HepG2 (cell line): ENCODE data around the gene EFCAB8.

Experiments used
- BHLHE40 ChIP-seq: IDR thresholded peaks from 2 replicates; pipeline ENCODE4 v1.6.1; 2011; ENCODE audit warnings: low read length, improper control_type of control experiment
- CENPBD1 ChIP-seq: sonication (generic); formaldehyde crosslinking; IDR thresholded peaks from 2 replicates; pipeline ENCODE4 v1.8.0; 2022; ENCODE audit warnings: missing genetic modification reagents, low read depth, mild to moderate bottlenecking, borderline replicate concordance
- CREM ChIP-seq, 2 experiments: sonication (generic) in 1 of 2; formaldehyde crosslinking in 1 of 2; IDR thresholded peaks; 2 replicates each; pipeline versions ENCODE4 v1.4.0 to v1.6.1; 2016 to 2020; ENCODE audit warnings: antibody characterized with exemption in 1 of 2, mild to moderate bottlenecking in 1 of 2, missing genetic modification reagents in 1 of 2
- CTCF ChIP-seq: sonication (generic); formaldehyde crosslinking; IDR thresholded peaks from 2 replicates; pipeline ENCODE4 v1.5.0; 2020; ENCODE audit warnings: mild to moderate bottlenecking, missing genetic modification reagents, moderate library complexity
- EZH2 ChIP-seq: conservative IDR thresholded peaks from 2 replicates; pipeline ENCODE4 v1.6.1; 2012; ENCODE audit warnings: mild to moderate bottlenecking, low read depth, low read length, moderate library complexity
- GATAD2A ChIP-seq: IDR thresholded peaks from 2 replicates; pipeline ENCODE4 v1.6.1; 2016
- MXI1 ChIP-seq: IDR thresholded peaks from 3 replicates; pipeline ENCODE4 v1.6.1; 2012; ENCODE audit warnings: low read depth, low read length, inconsistent platforms, borderline replicate concordance
- PRDM15 ChIP-seq: sonication (generic); formaldehyde crosslinking; IDR thresholded peaks from 2 replicates; pipeline ENCODE4 v1.4.0; 2020; ENCODE audit warnings: missing genetic modification reagents
- ZBTB10 ChIP-seq: sonication (generic); formaldehyde crosslinking; IDR thresholded peaks from 2 replicates; pipeline ENCODE4 v1.4.0; 2020; ENCODE audit warnings: missing genetic modification reagents, borderline replicate concordance
- ZNF274 ChIP-seq: sonication (generic); formaldehyde crosslinking; IDR thresholded peaks from 2 replicates; pipeline ENCODE4 v1.5.1; 2020; ENCODE audit warnings: mild to moderate bottlenecking, missing genetic modification reagents
- ZNF33A ChIP-seq: sonication (generic); formaldehyde crosslinking; IDR thresholded peaks from 2 replicates; pipeline ENCODE4 v1.5.1; 2020; ENCODE audit warnings: missing genetic modification reagents, mild to moderate bottlenecking, moderate library complexity, borderline replicate concordance
- ZNF574 ChIP-seq: sonication (generic); formaldehyde crosslinking; IDR thresholded peaks from 2 replicates; pipeline ENCODE4 v1.4.0; 2020; ENCODE audit warnings: missing genetic modification reagents
- ZNF773 ChIP-seq: sonication (generic); formaldehyde crosslinking; IDR thresholded peaks from 2 replicates; pipeline ENCODE4 v1.4.0; 2020; ENCODE audit warnings: missing genetic modification reagents, borderline replicate concordance

- no peak for TF ChIP-seq ZBTB10
- no peak for TF ChIP-seq BHLHE40
- no peak for TF ChIP-seq ZNF574 (CRISPR knock-in tag)
- no peak for TF ChIP-seq CTCF (CRISPR knock-in tag)
- TF ChIP-seq ZNF773 (CRISPR knock-in tag): no peak
- TF ChIP-seq CREM (IDR thresholded peaks at IDR 0.05): no peak
- TF ChIP-seq CREM (CRISPR knock-in tag; IDR thresholded peaks at IDR 0.05): no peak
- no peak for TF ChIP-seq ZNF274 (CRISPR knock-in tag)
- TF ChIP-seq CENPBD1 (CRISPR knock-in tag): no peak
- no peak for TF ChIP-seq GATAD2A
- TF ChIP-seq ZNF33A: no peak
- no peak for TF ChIP-seq PRDM15
- TF ChIP-seq MXI1: no peak
- no peak for TF ChIP-seq EZH2
These were observed 141.0 kb downstream of the EFCAB8 start for GRCh38 chr20:32999603-33000250.
